Stimulated activated CD4-positive, alpha-beta T cell treated with anti-CD3 and anti-CD28 coated beads, Interleukin-1b, Interleukin-23, amount 100 ng/mL, for 4 hours (primary cell): ENCODE data around the gene CDC42EP3.

Experiments used
- DNase-seq, 2 donors: peaks; one replicate each; pipeline ENCODE4 v3.0.0-alpha.2; 2020; ENCODE audit warnings: low read depth in 2 of 2

CDC42EP3 gene

DNA sequence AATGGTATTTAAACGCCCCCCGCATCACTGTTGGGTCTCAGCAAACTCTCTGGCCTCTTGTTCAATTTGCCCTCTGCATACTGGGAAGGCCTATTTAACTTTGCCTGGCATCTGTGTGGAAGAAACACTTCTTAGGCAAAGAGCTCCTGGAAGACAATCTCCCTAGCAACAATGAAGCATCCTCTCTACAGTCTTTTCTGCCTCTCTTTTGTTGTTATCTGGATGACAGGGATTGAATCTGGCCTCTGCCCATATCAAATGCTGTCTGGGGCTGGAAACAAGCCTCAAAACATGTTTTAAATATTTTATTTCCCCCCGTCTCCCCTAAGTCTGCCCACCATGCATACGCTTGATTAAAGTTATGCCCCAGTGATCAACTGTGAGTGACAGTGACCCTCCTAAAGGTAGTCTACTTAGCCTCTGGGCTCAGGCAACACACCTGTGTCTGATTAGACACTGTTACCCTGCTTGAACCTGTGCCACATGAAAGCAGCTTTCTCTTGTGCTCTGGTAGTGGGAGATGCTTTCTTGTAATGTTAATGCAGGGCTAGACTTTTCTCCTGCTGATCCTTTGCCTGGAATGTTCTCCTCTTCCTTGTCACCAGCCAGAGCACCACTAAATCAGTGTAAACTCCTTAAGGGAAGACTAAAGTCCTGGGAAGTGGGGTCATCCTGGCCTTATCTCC is 34.9 kb downstream of the CDC42EP3 start:
- no peak for DNase-seq

DNA sequence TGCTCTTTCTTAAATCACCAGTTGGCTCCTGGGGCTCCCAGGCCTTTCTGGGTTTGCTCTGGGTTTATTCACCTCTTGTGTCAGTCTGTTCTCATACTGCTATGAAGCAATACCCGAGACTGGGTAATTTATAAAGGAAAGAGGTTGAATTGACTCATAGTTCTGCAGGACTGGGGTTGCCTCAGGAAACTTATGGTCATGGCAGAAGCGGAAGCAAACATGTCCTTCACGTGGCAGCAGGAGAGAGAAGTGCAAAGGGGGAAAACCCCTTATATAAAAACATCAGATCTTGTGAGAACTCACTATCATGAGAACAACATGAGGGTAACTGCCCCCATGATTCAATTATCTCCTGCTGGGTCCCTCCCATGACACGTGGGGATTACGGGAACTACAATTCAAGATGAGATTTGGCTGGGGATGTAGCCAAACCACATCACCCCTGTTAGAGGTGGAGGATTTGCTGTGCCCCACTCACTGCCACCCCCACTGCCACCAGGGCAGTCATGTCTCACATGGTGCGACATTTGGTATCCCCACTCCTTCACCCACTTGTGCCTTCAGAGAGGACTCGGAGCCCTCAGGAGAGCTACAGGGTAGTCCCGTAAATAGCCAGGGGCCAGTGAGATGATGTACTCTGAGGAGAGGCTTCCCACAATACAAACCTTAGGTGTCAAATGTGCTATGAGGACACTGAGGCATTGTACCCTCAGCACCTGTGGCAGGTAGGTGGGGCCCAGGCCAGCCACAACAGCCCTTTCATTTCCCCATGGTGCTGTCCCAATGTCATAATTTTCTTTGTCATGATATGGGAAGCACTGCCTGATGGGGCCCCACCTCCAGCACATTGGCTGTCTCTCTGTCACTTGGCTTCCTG is 35.7 kb downstream of the CDC42EP3 start:
- peak; percentile 41 to 61 for DNase-seq

- DNase-seq, result peak in 1 of 2 donors; percentile 15
These were observed 36.4 kb downstream of the CDC42EP3 start for GRCh38 chr2:37634914-37635503.

DNA sequence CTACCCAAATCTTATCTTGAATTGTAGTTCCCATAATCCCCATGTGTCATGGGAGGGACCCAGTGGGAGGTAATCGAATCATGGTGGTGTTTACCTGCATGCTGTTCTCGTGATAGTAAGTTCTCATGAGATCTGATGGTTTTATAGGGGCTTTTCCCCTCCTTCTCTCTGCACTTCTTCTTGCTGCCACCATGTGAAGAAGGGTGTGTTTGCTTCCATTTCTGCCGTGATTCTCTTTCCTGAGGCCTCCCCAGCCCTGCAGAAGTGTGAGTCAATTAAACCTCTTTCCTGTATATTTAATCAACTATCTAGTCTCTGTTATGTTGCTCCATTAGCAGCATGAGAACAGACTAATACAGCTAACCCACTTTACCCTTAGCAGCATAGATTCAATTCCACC is 37.6 kb downstream of the CDC42EP3 start:
- no peak for DNase-seq

GRCh38 chr2:37633234-37633633 is 38.2 kb downstream of the CDC42EP3 start:
- DNase-seq, result no peak

DNA sequence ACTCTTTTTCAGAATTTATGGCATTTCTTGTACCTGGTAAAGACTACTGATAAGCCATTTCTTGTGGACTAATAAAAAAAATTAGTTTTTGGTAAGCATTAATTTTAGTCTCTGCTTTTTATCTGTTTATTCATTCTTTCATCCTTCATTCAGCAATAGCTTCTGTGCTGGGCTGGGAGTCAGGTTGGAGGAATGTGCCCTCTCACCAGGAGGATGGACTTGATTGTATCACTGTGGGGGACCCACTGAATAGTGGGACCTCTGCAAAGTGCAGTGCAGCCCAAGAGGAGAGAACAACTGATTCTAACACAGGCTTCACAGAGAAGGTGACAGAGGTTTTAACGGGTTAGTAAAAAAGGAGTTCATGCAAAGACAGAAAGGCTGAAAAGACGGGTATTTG is 39.1 kb downstream of the CDC42EP3 start:
- DNase-seq, result no peak

DNA sequence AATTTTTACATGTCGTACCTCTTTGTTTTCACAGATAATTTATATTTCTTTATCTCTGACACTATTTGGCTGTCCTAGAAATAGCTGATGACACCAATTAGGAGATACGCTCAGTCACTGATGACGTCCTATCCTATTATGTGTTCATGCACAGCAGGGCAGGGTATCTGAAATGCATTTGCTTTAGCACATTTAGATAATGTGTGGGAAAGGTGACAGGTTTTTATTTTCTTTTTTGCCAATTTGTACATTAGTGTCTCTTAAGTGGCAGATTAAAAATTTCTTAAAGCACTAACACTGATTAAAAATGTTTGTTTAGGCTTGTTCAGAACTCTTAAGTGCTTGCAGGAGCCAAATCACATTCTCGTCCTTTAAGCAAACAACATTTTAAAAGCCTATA is 39.7 kb downstream of the CDC42EP3 start:
- DNase-seq, result no peak

DNA sequence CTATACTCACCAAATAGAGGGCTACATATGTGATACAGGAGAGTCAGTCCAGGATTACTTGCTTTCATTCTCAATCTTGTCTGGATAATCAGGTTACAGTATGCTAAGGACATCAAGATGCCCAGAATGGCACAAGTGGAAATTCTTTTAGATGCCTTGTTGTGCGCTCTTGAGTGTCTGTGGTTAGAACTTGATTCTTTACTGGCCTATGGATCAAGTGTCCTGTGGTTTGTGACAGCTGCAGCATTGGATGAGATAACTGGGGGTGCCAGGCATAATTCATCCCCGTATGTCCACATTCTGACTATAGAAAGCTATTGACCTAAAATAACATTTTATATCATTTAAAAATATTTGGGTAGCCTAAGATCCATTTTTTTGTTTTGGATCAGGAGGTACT is 40.1 kb downstream of the CDC42EP3 start:
- DNase-seq, result no peak

- DNase-seq, result no peak
These were observed 40.7 kb downstream of the CDC42EP3 start for GRCh38 chr2:37630776-37631175.

DNA sequence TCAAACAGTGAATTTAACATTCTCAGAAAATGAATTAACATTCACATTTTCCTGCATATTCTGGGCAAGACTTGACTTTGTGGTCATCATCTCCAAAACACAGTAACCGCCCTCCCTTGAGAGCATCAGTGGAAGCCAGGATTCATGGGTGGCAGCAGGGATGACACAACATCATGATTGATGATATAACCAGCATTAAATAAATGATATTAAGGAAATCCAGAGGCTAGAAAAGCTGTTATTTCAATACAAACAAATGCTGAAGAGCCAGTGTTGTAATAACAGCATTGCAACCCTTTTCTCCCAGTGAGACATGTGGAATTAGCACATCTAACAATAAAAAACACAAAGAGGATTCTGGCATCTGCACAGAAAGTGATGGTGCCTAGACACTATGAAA is 41.1 kb downstream of the CDC42EP3 start:
- no peak for DNase-seq

- no peak for DNase-seq
These were observed 41.9 kb downstream of the CDC42EP3 start for GRCh38 chr2:37629529-37629928.

DNA sequence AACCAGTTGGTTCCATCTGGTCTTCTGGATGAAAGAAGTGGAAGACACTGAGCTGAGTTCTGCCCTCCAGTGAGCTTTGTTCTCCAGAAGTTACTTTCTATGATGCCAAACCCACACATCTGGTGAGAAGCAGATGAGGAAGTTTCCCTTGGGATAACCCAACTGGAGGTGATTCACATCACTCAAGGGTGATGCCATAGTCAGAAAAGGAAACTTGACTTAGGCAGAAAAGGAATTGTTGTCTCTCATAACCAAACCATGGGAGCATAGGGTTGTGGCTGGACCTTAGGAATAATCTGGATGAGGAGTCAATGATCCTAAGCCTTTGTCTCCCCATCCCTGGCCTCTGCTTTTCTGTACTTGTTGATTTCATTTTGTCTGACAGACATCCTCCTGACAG is 43.7 kb downstream of the CDC42EP3 start:
- DNase-seq, result no peak

DNA sequence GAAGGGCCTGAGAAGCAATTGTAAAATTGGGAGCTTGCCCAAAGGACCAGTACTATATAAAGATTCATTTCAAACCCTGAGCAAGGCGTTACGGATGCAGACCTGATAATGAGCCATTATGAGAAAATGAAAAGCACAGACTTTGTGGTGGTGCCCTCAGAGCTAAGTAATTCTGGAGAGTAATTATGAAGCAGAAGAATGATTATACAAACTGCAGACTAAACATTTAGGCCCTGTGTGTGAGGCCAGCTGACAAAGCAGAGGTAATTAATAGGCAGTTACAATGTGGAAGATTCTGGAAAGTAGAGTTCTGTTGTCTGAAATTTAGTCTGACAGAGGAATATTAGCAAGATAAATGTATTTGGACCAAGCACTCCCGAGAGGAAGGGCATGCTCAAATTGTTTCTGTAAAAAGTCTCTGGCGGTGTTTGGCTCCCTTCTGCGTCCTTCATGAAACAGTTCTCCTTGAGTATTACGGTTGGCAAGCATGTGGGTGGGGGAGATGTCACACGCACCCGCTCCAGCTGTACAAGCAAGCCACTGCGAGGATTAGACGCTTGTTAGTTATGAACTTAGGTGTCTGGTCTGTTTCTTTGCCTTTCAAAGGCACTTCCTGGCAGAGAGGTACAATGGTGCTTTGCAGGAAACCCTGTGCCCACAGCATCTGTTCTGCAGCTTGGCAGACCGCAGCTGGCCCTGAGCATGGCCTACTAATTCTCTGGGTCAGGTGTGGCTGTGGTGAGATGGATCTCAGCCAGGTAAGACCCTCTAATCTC is 45.5 kb downstream of the CDC42EP3 start:
- peak; percentile 11 to 52 for DNase-seq

DNA sequence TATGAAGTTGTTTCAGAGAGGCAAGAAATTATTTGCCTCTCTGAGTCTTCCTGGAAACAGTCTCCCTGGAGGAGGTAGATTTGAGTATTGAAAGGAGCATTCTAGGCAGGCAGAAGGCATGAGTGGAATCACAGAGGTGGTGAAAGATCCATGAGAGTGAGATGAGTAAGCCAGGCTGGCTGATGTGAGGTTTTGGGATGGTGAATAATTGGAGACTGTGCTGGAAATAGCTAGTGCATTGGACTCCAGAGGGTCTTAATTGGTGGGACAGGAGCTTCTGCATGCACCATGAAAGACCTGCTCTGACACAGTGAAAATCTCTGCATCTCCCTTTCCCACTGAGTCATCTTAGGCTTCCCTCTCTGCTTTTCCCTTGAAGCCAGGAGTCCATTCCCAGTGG is 46.3 kb downstream of the CDC42EP3 start:
- DNase-seq, result no peak

DNA sequence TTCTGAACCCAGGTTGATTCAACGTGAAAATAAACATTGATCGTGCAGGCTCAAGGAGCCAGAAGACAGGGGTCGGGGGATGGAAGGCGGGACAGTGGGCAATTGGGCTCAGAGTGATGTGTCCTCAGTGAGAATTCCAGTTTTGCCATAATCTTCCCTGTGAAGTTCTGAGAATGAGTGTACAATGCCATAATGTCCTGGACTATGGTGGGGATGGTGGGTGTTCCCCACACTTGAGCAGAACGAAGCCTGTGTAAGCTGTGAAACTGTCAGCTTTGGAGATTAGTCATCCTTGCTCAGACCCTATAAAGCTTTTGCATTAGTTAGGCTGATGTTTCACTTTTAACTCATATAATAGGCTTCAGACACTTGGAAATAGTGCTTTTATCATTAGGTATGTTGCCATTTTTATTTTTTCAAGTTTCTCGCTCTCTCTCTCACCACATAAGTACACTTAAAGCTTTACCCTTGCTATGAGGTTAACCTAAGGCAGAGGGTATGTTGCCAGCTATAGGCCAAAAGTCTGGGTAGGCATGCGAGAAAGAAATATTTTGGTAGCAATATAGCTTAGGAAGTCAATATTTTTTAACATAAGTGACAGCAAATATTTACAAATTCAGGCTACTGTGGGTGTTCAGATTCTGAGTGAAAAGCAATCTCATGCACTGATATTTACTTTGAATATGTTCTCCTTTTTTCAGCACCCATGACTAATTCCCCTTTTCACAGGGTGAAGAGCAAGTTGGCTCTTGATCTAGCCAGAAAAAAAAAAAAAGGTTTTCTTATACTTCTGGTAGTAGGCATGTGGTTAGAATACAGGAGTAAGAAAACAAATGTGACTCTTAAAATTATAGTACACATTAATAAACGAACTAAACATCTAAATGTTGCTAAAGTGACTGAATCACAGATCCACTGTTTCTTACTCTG is 47.2 kb downstream of the CDC42EP3 start:
- no peak for DNase-seq

DNA sequence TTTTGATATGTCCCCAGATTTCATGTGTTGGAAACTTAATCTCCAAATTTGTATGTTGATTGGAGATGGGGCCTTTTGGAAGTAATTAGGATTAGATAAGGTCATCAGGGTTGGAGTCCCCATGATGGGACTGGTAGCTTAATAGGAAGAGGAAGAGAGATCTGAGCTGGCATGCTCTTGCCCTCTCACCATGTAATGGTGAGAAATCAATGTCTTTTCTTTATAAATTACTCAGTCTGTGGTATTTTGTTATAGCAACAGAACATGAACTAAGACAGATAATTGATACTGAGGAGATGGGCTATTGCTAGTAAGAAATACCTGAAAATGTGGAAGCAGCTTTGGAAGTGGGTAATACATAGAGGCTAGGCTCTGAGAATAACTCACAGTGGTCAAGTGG is 48.0 kb downstream of the CDC42EP3 start:
- no peak for DNase-seq

DNA sequence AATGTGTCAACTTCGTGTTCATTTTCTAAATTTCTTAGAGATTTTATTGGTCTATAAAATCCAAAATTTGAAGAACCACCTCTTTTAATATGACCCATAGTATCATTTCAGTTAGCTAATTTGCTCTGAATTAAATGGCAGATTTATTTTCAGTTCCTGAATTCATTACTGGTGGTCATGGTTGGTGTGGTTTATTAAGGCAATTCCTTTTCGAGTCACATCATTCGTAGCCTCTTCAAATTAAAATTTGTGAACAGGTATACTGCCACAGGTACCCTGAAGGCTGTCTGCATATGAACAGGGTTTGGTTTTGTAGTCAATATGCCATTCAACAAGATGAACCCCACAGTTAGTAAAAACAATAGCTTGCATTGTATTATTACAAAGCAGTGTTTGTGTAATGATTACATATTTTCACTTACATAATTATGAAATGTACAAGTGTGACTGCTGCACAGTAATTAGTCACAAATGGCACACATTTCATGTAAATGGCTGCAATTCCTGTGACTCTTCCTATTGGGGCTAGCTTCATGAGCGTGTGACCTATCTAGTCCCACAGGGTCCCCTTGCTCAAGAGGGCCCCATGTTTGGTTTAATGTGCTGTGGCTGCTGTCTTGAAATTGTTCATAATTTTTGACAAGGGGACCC is 48.9 kb downstream of the CDC42EP3 start:
- DNase-seq, result no peak

GRCh38 chr2:37621199-37621598 is 50.2 kb downstream of the CDC42EP3 start:
- DNase-seq, result no peak

DNA sequence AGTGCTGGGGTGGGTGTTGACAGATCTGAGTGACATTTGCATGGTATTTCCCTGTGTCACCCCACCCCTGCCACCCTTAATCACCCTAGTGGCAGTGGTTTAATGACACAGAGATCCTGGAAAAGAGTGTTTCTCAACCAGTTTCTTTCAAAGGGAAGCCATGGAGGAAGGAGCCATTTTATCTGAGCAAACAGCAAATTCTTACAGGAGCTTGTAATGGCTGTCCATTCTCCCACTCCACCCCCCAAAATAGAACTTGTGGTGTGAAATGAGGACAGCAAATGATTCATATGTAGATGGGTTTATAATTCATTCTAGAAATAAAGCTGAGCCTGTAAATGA is 51.5 kb downstream of the CDC42EP3 start:
- no peak for DNase-seq

GRCh38 chr2:37619230-37619958 is 52.0 kb downstream of the CDC42EP3 start:
- DNase-seq, result no peak
